ENCODE data around the gene ANKRD63. TPM values are rescaled to one million over a fixed set of nuclear protein-coding genes. Genes with fewer than 3 reads are reported as not detected.

The ANKRD63 gene
- polyA plus RNA-seq, 1 of the 3 experiments (the other 2 are of a cell fraction) = not detected

DNA sequence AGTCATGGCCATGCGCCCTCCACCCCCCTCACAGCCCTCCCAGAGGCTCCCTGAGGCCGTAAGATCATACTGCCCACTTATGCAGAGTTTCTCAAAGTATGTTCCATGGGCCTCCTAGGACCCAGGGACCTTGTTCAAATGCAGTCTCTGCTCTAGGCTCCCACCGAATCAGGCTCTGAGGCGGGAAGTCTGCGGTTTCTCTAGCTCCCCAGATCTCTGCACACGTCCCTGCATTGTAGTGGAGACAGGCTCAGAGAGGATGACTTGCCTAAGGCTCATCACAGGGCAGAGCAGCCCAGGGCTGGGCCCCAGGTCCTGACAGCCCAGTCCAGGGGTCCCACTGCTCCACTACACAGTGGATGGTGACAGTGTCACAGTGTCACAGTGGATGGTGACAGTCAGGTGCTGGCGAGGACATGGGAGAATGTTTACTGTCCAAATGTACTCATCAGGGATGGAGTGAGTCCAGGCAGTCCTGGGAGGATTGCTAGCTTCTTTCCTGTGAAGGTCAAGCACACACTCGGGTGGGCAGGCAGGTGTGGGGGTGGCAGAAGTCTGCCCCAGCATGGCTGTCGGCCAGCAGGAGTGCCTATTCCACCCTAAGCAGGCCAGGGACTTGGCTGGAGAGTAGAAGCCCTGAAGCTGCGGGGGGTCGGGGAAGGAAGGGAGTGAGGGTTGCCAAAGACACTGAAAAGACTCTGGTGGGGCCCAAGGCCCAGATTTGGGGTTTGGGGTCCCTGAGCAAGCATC, 12.4 kb downstream of the ANKRD63 start:
- Histone ChIP-seq H3K4me3 (ENCODE audit: low read depth in 2 of 2, low read length in 1 of 2) (no peak overlapping the region), H3K4me1 (ENCODE audit: control insufficient read depth in 1 of 2, insufficient read depth in 2 of 2, low read depth in 1 of 2, low read length in 1 of 2) (peaks cover 0 to 2% of the 10 kb centered on the region in 2 experiments; a peak in 1 of 4 replicates)

More for the DNA sequence above, 12.4 kb downstream of the ANKRD63 start:
- TF ChIP-seq, protein P1, sequence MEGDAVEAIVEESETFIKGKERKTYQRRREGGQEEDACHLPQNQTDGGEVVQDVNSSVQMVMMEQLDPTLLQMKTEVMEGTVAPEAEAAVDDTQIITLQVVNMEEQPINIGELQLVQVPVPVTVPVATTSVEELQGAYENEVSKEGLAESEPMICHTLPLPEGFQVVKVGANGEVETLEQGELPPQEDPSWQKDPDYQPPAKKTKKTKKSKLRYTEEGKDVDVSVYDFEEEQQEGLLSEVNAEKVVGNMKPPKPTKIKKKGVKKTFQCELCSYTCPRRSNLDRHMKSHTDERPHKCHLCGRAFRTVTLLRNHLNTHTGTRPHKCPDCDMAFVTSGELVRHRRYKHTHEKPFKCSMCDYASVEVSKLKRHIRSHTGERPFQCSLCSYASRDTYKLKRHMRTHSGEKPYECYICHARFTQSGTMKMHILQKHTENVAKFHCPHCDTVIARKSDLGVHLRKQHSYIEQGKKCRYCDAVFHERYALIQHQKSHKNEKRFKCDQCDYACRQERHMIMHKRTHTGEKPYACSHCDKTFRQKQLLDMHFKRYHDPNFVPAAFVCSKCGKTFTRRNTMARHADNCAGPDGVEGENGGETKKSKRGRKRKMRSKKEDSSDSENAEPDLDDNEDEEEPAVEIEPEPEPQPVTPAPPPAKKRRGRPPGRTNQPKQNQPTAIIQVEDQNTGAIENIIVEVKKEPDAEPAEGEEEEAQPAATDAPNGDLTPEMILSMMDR (IDR thresholded peaks at IDR 0.05) = no peak
- TF ChIP-seq, protein P2, sequence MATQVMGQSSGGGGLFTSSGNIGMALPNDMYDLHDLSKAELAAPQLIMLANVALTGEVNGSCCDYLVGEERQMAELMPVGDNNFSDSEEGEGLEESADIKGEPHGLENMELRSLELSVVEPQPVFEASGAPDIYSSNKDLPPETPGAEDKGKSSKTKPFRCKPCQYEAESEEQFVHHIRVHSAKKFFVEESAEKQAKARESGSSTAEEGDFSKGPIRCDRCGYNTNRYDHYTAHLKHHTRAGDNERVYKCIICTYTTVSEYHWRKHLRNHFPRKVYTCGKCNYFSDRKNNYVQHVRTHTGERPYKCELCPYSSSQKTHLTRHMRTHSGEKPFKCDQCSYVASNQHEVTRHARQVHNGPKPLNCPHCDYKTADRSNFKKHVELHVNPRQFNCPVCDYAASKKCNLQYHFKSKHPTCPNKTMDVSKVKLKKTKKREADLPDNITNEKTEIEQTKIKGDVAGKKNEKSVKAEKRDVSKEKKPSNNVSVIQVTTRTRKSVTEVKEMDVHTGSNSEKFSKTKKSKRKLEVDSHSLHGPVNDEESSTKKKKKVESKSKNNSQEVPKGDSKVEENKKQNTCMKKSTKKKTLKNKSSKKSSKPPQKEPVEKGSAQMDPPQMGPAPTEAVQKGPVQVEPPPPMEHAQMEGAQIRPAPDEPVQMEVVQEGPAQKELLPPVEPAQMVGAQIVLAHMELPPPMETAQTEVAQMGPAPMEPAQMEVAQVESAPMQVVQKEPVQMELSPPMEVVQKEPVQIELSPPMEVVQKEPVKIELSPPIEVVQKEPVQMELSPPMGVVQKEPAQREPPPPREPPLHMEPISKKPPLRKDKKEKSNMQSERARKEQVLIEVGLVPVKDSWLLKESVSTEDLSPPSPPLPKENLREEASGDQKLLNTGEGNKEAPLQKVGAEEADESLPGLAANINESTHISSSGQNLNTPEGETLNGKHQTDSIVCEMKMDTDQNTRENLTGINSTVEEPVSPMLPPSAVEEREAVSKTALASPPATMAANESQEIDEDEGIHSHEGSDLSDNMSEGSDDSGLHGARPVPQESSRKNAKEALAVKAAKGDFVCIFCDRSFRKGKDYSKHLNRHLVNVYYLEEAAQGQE (IDR thresholded peaks at IDR 0.05; ENCODE audit: low read depth, low read length) = no peak
- TF ChIP-seq YY1 (IDR thresholded peaks at IDR 0.05; ENCODE audit: low read depth) = no peak
- no peak for TF ChIP-seq NRF1 (IDR thresholded peaks at IDR 0.05; ENCODE audit: low read depth, low read length)
- TF ChIP-seq RAD21 (IDR thresholded peaks at IDR 0.05; ENCODE audit: low read length) = no peak
- no peak for TF ChIP-seq SIN3A (IDR thresholded peaks at IDR 0.05; ENCODE audit: borderline replicate concordance, low read depth, low read length)
- TF ChIP-seq CHD2 (IDR thresholded peaks at IDR 0.05; ENCODE audit: low read length, partially characterized antibody) = no peak
- TF ChIP-seq, protein P3, sequence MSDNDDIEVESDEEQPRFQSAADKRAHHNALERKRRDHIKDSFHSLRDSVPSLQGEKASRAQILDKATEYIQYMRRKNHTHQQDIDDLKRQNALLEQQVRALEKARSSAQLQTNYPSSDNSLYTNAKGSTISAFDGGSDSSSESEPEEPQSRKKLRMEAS (IDR thresholded peaks at IDR 0.05; ENCODE audit: low read depth) = no peak
- TF ChIP-seq MXI1 (IDR thresholded peaks at IDR 0.05; ENCODE audit: low read depth, low read length) = no peak
- no peak for TF ChIP-seq GABPA (IDR thresholded peaks at IDR 0.05; ENCODE audit: low read depth)
- TF ChIP-seq ELF1 (IDR thresholded peaks at IDR 0.05) = no peak
- no peak for TF ChIP-seq GATA2 (CRISPR knock-in tag; IDR thresholded peaks at IDR 0.05)
- no peak for TF ChIP-seq EZH2phosphoT487 (IDR thresholded peaks at IDR 0.05; ENCODE audit: borderline replicate concordance, low read depth)
- Histone ChIP-seq H3K4me2 (no peak overlapping the region), H3K9me3 (no peaks in the 10 kb centered on the region), H3K27me3 (ENCODE audit: insufficient read depth) (no peaks in the 10 kb centered on the region), H3K79me2 (ENCODE audit: insufficient read depth) (no peaks in the 10 kb centered on the region), H3K36me3 (replicated peaks in 1 of 2; ENCODE audit: control insufficient read depth in 1 of 2, insufficient read depth in 2 of 2, low read length in 1 of 2) (no peaks in the 10 kb centered on the region), H4K20me1 (ENCODE audit: insufficient read depth) (no peaks in the 10 kb centered on the region), H2AFZ (ENCODE audit: low read depth) (no peak overlapping the region), H3K9me2 (no peaks in the 10 kb centered on the region), H3K9ac (no peak overlapping the region), H3F3A (replicated peaks; ENCODE audit: insufficient read depth) (no peaks in the 10 kb centered on the region), H3K27ac (ENCODE audit: low read depth in 2 of 2, low read length in 1 of 2) (no peak overlapping the region)
- ChIA-PET CTCF (interaction anchor here (0.6 to 25.6 kb wide), 7 partner anchors 9 to 225 kb away, joined by 3 to 868 read pairs (median 210); partner anchors contain the start of genes ANKRD63, INAFM2, PAK6 and PLCB2), POLR2A (no interaction called here)
- 73% methylated on average over 5 of the region's 11 CpGs for WGBS (ENCODE audit: low lambda C conversion rate)
- DNase-seq = no peak

Data from SK-N-SH (cell line).